ENCODE results near the gene UBE2QL1.

DNA sequence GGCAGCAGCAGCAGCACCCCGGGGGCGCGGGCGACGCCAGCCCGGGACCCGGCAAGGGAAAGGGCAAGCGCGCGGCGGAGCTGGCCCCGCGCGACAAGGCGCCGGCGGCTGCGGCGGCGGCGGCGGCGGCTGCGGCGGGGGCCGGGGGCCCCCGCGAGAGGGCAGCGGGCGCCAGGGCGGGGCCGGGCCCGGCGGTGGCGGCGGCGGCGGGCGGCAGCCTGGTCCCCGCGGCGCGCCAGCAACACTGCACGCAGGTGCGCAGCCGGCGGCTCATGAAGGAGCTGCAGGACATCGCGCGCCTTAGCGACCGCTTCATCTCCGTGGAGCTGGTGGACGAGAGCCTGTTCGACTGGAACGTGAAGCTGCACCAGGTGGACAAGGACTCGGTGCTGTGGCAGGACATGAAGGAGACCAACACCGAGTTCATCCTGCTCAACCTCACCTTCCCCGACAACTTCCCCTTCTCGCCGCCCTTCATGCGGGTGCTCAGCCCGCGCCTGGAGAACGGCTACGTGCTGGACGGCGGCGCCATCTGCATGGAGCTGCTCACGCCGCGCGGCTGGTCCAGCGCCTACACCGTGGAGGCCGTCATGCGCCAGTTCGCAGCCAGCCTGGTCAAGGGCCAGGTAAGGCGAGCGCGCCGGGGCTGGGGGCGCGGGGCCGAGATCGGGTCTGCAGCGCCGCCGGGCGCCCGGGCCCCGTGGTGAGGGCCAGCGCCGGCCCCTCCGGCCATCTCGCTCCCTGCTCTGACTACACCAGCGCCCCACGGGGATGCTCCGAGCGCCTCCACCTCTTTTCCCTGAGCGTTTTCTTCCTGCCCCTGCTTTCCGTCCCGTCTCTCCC is at the start of gene UBE2QL1:
- TF ChIP-seq POLR2A (IDR thresholded peaks at IDR 0.05; ENCODE audit: low read length) (no peak), GATA1 (IDR thresholded peaks at IDR 0.05; ENCODE audit: low read depth, low read length) (no peak)
